ENCODE data around the gene RASGRP4. TPM values are rescaled to one million over a fixed set of nuclear protein-coding genes. Genes with fewer than 3 reads are reported as not detected.
A peak's percentile ranks its signal among the peaks of the same experiment; 100 is the strongest.

The RASGRP4 gene
- total and polyA plus RNA-seq, 7 donors, result 0.69 to 3.6 (median 3.0) TPM

GRCh38 chr19:38425222-38425809 lies 703 bp downstream of the RASGRP4 start:
- Histone ChIP-seq H3K9me3 (no peaks in the 10 kb centered on the region), H3K4me1 (no peaks in the 10 kb centered on the region), H3K27me3 (peaks cover 0 to 37% (median 8%) of the 10 kb centered on the region in 3 donors), H3K36me3 (no peaks in the 10 kb centered on the region), H3K27ac (no peak overlapping the region), H3K4me3 (peak overlapping the region in 3 of 4 donors; percentile 16 to 35 (median 28))
- DNase-seq, result no peak
- intact Hi-C loops (cut with DNase I), result no loop called here
- WGBS, 2 donors, result 71 to 76% methylated on average over 7 of the region's 7 CpGs
- TF ChIP-seq EP300 (IDR thresholded peaks at IDR 0.05), result no peak
- no peak for TF ChIP-seq POLR2AphosphoS5 (IDR thresholded peaks at IDR 0.05)
- TF ChIP-seq POLR2A (IDR thresholded peaks at IDR 0.05), result no peak
- no peak for TF ChIP-seq CTCF (IDR thresholded peaks at IDR 0.05)

- intact Hi-C loops (cut with DNase I), result no loop called here
- Histone ChIP-seq H3K36me3 (no peaks in the 10 kb centered on the region), H3K27ac (no peak overlapping the region), H3K27me3 (peaks cover 0 to 41% (median 13%) of the 10 kb centered on the region in 3 donors), H3K4me1 (no peaks in the 10 kb centered on the region), H3K9me3 (no peaks in the 10 kb centered on the region), H3K4me3 (no peak overlapping the region)
- TF ChIP-seq POLR2A (IDR thresholded peaks at IDR 0.05) (no peak), CTCF (IDR thresholded peaks at IDR 0.05) (no peak), POLR2AphosphoS5 (IDR thresholded peaks at IDR 0.05) (no peak), EP300 (IDR thresholded peaks at IDR 0.05) (no peak)
- DNase-seq, result no peak
- WGBS, 2 donors, result 61 to 84% methylated on average over 5 of the region's 5 CpGs
Observed at GRCh38 chr19:38424272-38424671, 1.7 kb downstream of the RASGRP4 start.

- Histone ChIP-seq H3K27me3 (peaks cover 4 to 53% (median 20%) of the 10 kb centered on the region in 3 donors), H3K4me1 (peaks cover 0 to 10% (median 7%) of the 10 kb centered on the region in 4 donors), H3K36me3 (no peaks in the 10 kb centered on the region), H3K27ac (no peak overlapping the region), H3K9me3 (no peaks in the 10 kb centered on the region), H3K4me3 (no peak overlapping the region)
- 63 to 87% methylated on average over 7 of the region's 7 CpGs for WGBS, 2 donors
- intact Hi-C loops (cut with DNase I), result no loop called here
- DNase-seq, result no peak
- TF ChIP-seq EP300 (IDR thresholded peaks at IDR 0.05) (no peak), POLR2A (IDR thresholded peaks at IDR 0.05) (no peak), CTCF (IDR thresholded peaks at IDR 0.05) (no peak), POLR2AphosphoS5 (IDR thresholded peaks at IDR 0.05) (no peak)
Observed at GRCh38 chr19:38422438-38422837, 3.6 kb downstream of the RASGRP4 start.

GRCh38 chr19:38421856-38422255 lies 4.2 kb downstream of the RASGRP4 start:
- TF ChIP-seq POLR2A (IDR thresholded peaks at IDR 0.05), result no peak
- no peak for TF ChIP-seq EP300 (IDR thresholded peaks at IDR 0.05)
- no peak for TF ChIP-seq POLR2AphosphoS5 (IDR thresholded peaks at IDR 0.05)
- no peak for TF ChIP-seq CTCF (IDR thresholded peaks at IDR 0.05)

GRCh38 chr19:38420935-38421334 lies 5.1 kb downstream of the RASGRP4 start:
- H3K27ac ChIP-seq, result no peak overlapping the region
- 80 to 88% methylated on average over 9 of the region's 9 CpGs for WGBS, 2 donors

More at GRCh38 chr19:38421856-38422255, 4.2 kb downstream of the RASGRP4 start:
- Histone ChIP-seq H3K27ac (no peak overlapping the region), H3K36me3 (no peaks in the 10 kb centered on the region), H3K4me1 (peaks cover 0 to 11% (median 7%) of the 10 kb centered on the region in 4 donors), H3K9me3 (no peaks in the 10 kb centered on the region), H3K27me3 (peaks cover 4 to 59% (median 24%) of the 10 kb centered on the region in 3 donors), H3K4me3 (no peak overlapping the region)
- 77 to 83% methylated on average over 14 of the region's 14 CpGs for WGBS, 2 donors
- intact Hi-C loops (cut with DNase I), result no loop called here
- no peak for DNase-seq

More at GRCh38 chr19:38420935-38421334, 5.1 kb downstream of the RASGRP4 start:
- Histone ChIP-seq H3K4me3 (no peak overlapping the region), H3K9me3 (no peaks in the 10 kb centered on the region), H3K4me1 (peaks cover 0 to 11% (median 7%) of the 10 kb centered on the region in 4 donors), H3K27me3 (peaks cover 4 to 60% (median 24%) of the 10 kb centered on the region in 3 donors), H3K36me3 (no peaks in the 10 kb centered on the region)
- TF ChIP-seq POLR2AphosphoS5 (IDR thresholded peaks at IDR 0.05) (no peak), POLR2A (IDR thresholded peaks at IDR 0.05) (no peak), CTCF (IDR thresholded peaks at IDR 0.05) (no peak), EP300 (IDR thresholded peaks at IDR 0.05) (no peak)
- intact Hi-C loops (cut with DNase I), result no loop called here
- DNase-seq, result no peak
